ENCODE results near the gene HEBP2. TPM values are rescaled to one million over a fixed set of nuclear protein-coding genes. Genes with fewer than 3 reads are reported as not detected.

The HEBP2 gene
- total RNA-seq, 1 donor from 2014 or later, result 42.5 TPM

- Mint-ChIP-seq H3K27ac (ENCODE audit: unreplicated experiment) (no peak overlapping the region), H3K4me1 (ENCODE audit: low read depth) (peaks cover 7% of the 10 kb centered on the region), H3K9me3 (ENCODE audit: low read depth) (no peaks in the 10 kb centered on the region), H3K4me3 (ENCODE audit: unreplicated experiment) (no peak overlapping the region), H3K27me3 (ENCODE audit: low read depth) (no peaks in the 10 kb centered on the region), H3K36me3 (ENCODE audit: low read depth) (peaks cover 12% of the 10 kb centered on the region)
- no peak for TF ChIP-seq CTCF (IDR thresholded peaks at IDR 0.05)
- no peak for DNase-seq (ENCODE audit: low spot score)
Measured at GRCh38 chr6:138440296-138440695, 36.3 kb downstream of the HEBP2 start.

- H3K36me3 Mint-ChIP-seq (ENCODE audit: low read depth), result peaks cover 12% of the 10 kb centered on the region
- no peaks in the 10 kb centered on the region for H3K27me3 Mint-ChIP-seq (ENCODE audit: low read depth)
- no peak for TF ChIP-seq CTCF (IDR thresholded peaks at IDR 0.05)
- peaks cover 5% of the 10 kb centered on the region for H3K4me1 Mint-ChIP-seq (ENCODE audit: low read depth)
- no peaks in the 10 kb centered on the region for H3K9me3 Mint-ChIP-seq (ENCODE audit: low read depth)
- H3K4me3 Mint-ChIP-seq (ENCODE audit: unreplicated experiment), result no peak overlapping the region
- no peak for DNase-seq (ENCODE audit: low spot score)
- H3K27ac Mint-ChIP-seq (ENCODE audit: unreplicated experiment), result no peak overlapping the region
Measured at GRCh38 chr6:138440758-138441357, 36.8 kb downstream of the HEBP2 start.

- H3K27ac Mint-ChIP-seq (ENCODE audit: unreplicated experiment), result no peak overlapping the region
- no peaks in the 10 kb centered on the region for H3K9me3 Mint-ChIP-seq (ENCODE audit: low read depth)
- no peak for TF ChIP-seq CTCF (IDR thresholded peaks at IDR 0.05)
- DNase-seq (ENCODE audit: low spot score), result no peak
- no peak overlapping the region for H3K4me3 Mint-ChIP-seq (ENCODE audit: unreplicated experiment)
- no peaks in the 10 kb centered on the region for H3K27me3 Mint-ChIP-seq (ENCODE audit: low read depth)
- H3K4me1 Mint-ChIP-seq (ENCODE audit: low read depth), result peaks cover 5% of the 10 kb centered on the region
- peaks cover 14% of the 10 kb centered on the region for H3K36me3 Mint-ChIP-seq (ENCODE audit: low read depth)
Measured at GRCh38 chr6:138441965-138442364, 37.9 kb downstream of the HEBP2 start.

GRCh38 chr6:138442663-138443062 is 38.6 kb downstream of the HEBP2 start:
- H3K9me3 Mint-ChIP-seq (ENCODE audit: low read depth), result no peaks in the 10 kb centered on the region
- no peak for TF ChIP-seq CTCF (IDR thresholded peaks at IDR 0.05)
- H3K4me1 Mint-ChIP-seq (ENCODE audit: low read depth), result peaks cover 5% of the 10 kb centered on the region
- H3K36me3 Mint-ChIP-seq (ENCODE audit: low read depth), result peaks cover 13% of the 10 kb centered on the region
- no peaks in the 10 kb centered on the region for H3K27me3 Mint-ChIP-seq (ENCODE audit: low read depth)
- H3K27ac Mint-ChIP-seq (ENCODE audit: unreplicated experiment), result no peak overlapping the region
- H3K4me3 Mint-ChIP-seq (ENCODE audit: unreplicated experiment), result no peak overlapping the region
- no peak for DNase-seq (ENCODE audit: low spot score)

GRCh38 chr6:138443979-138444378 is 40.0 kb downstream of the HEBP2 start:
- Mint-ChIP-seq H3K27ac (ENCODE audit: unreplicated experiment) (no peak overlapping the region), H3K4me3 (ENCODE audit: unreplicated experiment) (no peak overlapping the region)
- DNase-seq (ENCODE audit: low spot score), result no peak

More at GRCh38 chr6:138443979-138444378, 40.0 kb downstream of the HEBP2 start:
- Mint-ChIP-seq H3K27me3 (ENCODE audit: low read depth) (no peaks in the 10 kb centered on the region), H3K36me3 (ENCODE audit: low read depth) (peaks cover 13% of the 10 kb centered on the region), H3K9me3 (ENCODE audit: low read depth) (no peaks in the 10 kb centered on the region), H3K4me1 (ENCODE audit: low read depth) (peaks cover 5% of the 10 kb centered on the region)
- no peak for TF ChIP-seq CTCF (IDR thresholded peaks at IDR 0.05)

Data from chondrocyte (in vitro differentiated cells).